H9 (cell line): ENCODE data around the gene KCNIP4. TPM values are rescaled to one million over a fixed set of nuclear protein-coding genes. Genes with fewer than 3 reads are reported as not detected.

Source experiments
- DNase-seq: peaks from one replicate; pipeline ENCODE4 v3.0.0-alpha.2; 2017
- H2AFZ ChIP-seq: one replicate; pipeline ENCODE4 v1.6.1; 2013; ENCODE audit warnings: mild to moderate bottlenecking, low read length, control low read depth, moderate library complexity
- H2AK5ac ChIP-seq: 2 replicates; pipeline ENCODE4 v1.6.1; 2013; ENCODE audit warnings: low read length, control low read depth, mixed read lengths; ENCODE audit not compliant: insufficient read length
- H2BK120ac ChIP-seq: one replicate; pipeline ENCODE4 v1.6.1; 2013; ENCODE audit warnings: low read depth, mild to moderate bottlenecking, low read length, control low read depth, inconsistent platforms; ENCODE audit not compliant: poor library complexity, severe bottlenecking
- H2BK12ac ChIP-seq: 2 replicates; pipeline ENCODE4 v1.6.1; 2013; ENCODE audit warnings: low read length, control low read depth, mixed read lengths, low read depth; ENCODE audit not compliant: insufficient read length
- H2BK15ac ChIP-seq: 2 replicates; pipeline ENCODE4 v1.6.1; 2013; ENCODE audit warnings: low read depth, low read length, control low read depth
- H2BK20ac ChIP-seq: one replicate; pipeline ENCODE4 v1.6.1; 2013; ENCODE audit warnings: low read depth, mild to moderate bottlenecking, low read length, control low read depth, inconsistent platforms; ENCODE audit not compliant: poor library complexity, severe bottlenecking
- H2BK5ac ChIP-seq: 2 replicates; pipeline ENCODE4 v1.6.1; 2013; ENCODE audit warnings: low read length, control low read depth, mixed read lengths; ENCODE audit not compliant: insufficient read length
- H3K14ac ChIP-seq: 2 replicates; pipeline ENCODE4 v1.6.1; 2013; ENCODE audit warnings: low read length, control low read depth; ENCODE audit not compliant: insufficient read depth
- H3K18ac ChIP-seq: 2 replicates; pipeline ENCODE4 v1.6.1; 2013; ENCODE audit warnings: low read depth, mild to moderate bottlenecking, mixed read lengths, low read length, control low read depth; ENCODE audit not compliant: insufficient read length
- H3K23ac ChIP-seq: 2 replicates; pipeline ENCODE4 v1.6.1; 2013; ENCODE audit warnings: low read length, control low read depth, mixed read lengths, low read depth; ENCODE audit not compliant: insufficient read length
- H3K23me2 ChIP-seq: 2 replicates; pipeline ENCODE4 v1.6.1; 2013; ENCODE audit warnings: low read depth, mild to moderate bottlenecking, mixed read lengths, low read length, control low read depth; ENCODE audit not compliant: insufficient read length, poor library complexity, severe bottlenecking
- H3K27ac ChIP-seq: 2 replicates; pipeline ENCODE4 v1.5.1; 2013; ENCODE audit warnings: low read length, control low read depth, mixed read lengths, low read depth; ENCODE audit not compliant: insufficient read length
- H3K27me3 ChIP-seq: 2 replicates; pipeline ENCODE4 v1.6.1; 2013; ENCODE audit warnings: low read length, control low read depth, inconsistent platforms; ENCODE audit not compliant: insufficient read depth
- H3K4ac ChIP-seq: 2 replicates; pipeline ENCODE4 v1.6.1; 2013; ENCODE audit warnings: low read depth, mild to moderate bottlenecking, control low read depth, inconsistent platforms, low read length, moderate library complexity
- H3K4me1 ChIP-seq: 2 replicates; pipeline ENCODE4 v1.6.1; 2013; ENCODE audit warnings: low read length, control low read depth, inconsistent platforms; ENCODE audit not compliant: insufficient read depth
- H3K4me2 ChIP-seq: 2 replicates; pipeline ENCODE4 v1.6.1; 2013; ENCODE audit warnings: low read length, control low read depth, mixed read lengths; ENCODE audit not compliant: insufficient read length, insufficient read depth
- H3K56ac ChIP-seq: 2 replicates; pipeline ENCODE4 v1.6.1; 2013; ENCODE audit warnings: low read depth, mild to moderate bottlenecking, mixed read lengths, low read length, control low read depth; ENCODE audit not compliant: insufficient read length
- H3K79me1 ChIP-seq: 2 replicates; pipeline ENCODE4 v1.6.1; 2013; ENCODE audit warnings: low read depth, mild to moderate bottlenecking, moderate library complexity, low read length, control low read depth, inconsistent platforms; ENCODE audit not compliant: insufficient read depth, poor library complexity, severe bottlenecking
- H3K79me2 ChIP-seq: 2 replicates; pipeline ENCODE4 v1.6.1; 2013; ENCODE audit warnings: low read length, control low read depth, inconsistent platforms; ENCODE audit not compliant: insufficient read depth
- H3K9ac ChIP-seq: 2 replicates; pipeline ENCODE4 v1.6.1; 2013; ENCODE audit warnings: low read length, control low read depth, mixed read lengths; ENCODE audit not compliant: insufficient read length; ENCODE audit errors: extremely low read depth
- H3K9me3 ChIP-seq: one replicate; pipeline ENCODE4 v1.6.1; 2013; ENCODE audit warnings: low read depth, low read length, inconsistent platforms; ENCODE audit not compliant: control insufficient read depth
- H3T11ph ChIP-seq: one replicate; pipeline ENCODE4 v1.6.1; 2013; ENCODE audit warnings: mild to moderate bottlenecking, low read length, control low read depth, inconsistent platforms
- H4K20me1 ChIP-seq: one replicate; pipeline ENCODE4 v1.6.1; 2013; ENCODE audit not compliant: control insufficient read depth, insufficient read length, insufficient read depth
- H4K5ac ChIP-seq: 2 replicates; pipeline ENCODE4 v1.6.1; 2013; ENCODE audit warnings: low read depth, mild to moderate bottlenecking, mixed read lengths, low read length, control low read depth; ENCODE audit not compliant: insufficient read length
- H4K8ac ChIP-seq: replicated peaks from 2 replicates; pipeline ENCODE4 v1.6.1; 2013; ENCODE audit warnings: low read length, control low read depth, mixed read lengths, low read depth; ENCODE audit not compliant: insufficient read length
- H4K91ac ChIP-seq: 2 replicates; pipeline ENCODE4 v1.6.1; 2013; ENCODE audit warnings: low read depth, mild to moderate bottlenecking, moderate library complexity, mixed read lengths, low read length, control low read depth; ENCODE audit not compliant: insufficient read length
- H3K27ac Mint-ChIP-seq, 3 experiments: 2 replicates in 2 of 3; 3 replicates in 1 of 3; pipeline ENCODE4 v1.8.0; 2020 to 2021; ENCODE audit warnings: mixed read lengths in 3 of 3, mild to moderate bottlenecking in 1 of 3, moderate library complexity in 1 of 3
- H3K27me3 Mint-ChIP-seq: 2 replicates; pipeline ENCODE4 v1.8.0; 2021; ENCODE audit warnings: low read depth, mild to moderate bottlenecking, moderate library complexity, mixed read lengths
- H3K36me3 Mint-ChIP-seq, 3 experiments: 2 replicates in 2 of 3; 3 replicates in 1 of 3; pipeline ENCODE4 v1.8.0; 2020 to 2021; ENCODE audit warnings: low read depth in 3 of 3, mixed read lengths in 3 of 3; ENCODE audit not compliant: insufficient read depth in 1 of 3
- H3K4me1 Mint-ChIP-seq, 2 experiments: 2 replicates each; pipeline ENCODE4 v1.8.0; 2020; ENCODE audit warnings: mixed read lengths in 2 of 2
- H3K4me3 Mint-ChIP-seq, 2 experiments: 2 replicates in 1 of 2; 3 replicates in 1 of 2; pipeline ENCODE4 v1.8.0; 2020 to 2021; ENCODE audit warnings: mild to moderate bottlenecking in 2 of 2, mixed read lengths in 2 of 2, moderate library complexity in 1 of 2
- H3K9me3 Mint-ChIP-seq, 2 experiments: 2 replicates in 1 of 2; 3 replicates in 1 of 2; pipeline ENCODE4 v1.8.0; 2020; ENCODE audit warnings: mild to moderate bottlenecking in 2 of 2, mixed read lengths in 2 of 2, moderate library complexity in 1 of 2
- total RNA-seq: library from RNA; stranded (reverse); gene quantifications from 2 replicates; pipeline ENCODE4 v1.2.1, GENCODE V29; 2021
- TF ChIP-seq, protein P1 (sequence below): fragments of 200-600 bp; sonication (generic); conservative IDR thresholded peaks from 3 replicates; pipeline ENCODE4 v1.8.0; 2021; ENCODE audit warnings: antibody characterized with exemption, mild to moderate bottlenecking

The KCNIP4 gene
- total RNA-seq, 1 experiment from 2014 or later, result not detected

DNA sequence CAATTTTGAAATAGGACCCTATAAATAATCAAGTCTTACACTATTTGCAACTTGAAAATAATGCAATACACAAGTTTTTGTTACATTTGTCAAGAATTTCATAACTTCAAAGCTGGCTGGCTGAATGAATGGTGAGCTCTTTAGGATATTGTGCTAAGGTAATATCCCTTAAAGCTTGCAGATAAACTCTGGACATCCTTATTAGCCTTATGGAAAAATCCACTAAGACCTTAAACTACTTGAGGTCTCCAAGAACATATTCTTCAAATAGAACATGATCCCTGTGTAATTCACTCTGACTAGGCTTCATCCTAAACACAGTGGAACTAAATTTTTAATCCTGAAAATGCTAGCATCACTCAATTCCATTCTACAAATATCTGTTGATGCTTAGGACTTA, 1049.0 kb downstream of the KCNIP4 start:
- Mint-ChIP-seq H3K27me3 (no peaks in the 10 kb centered on the region), H3K27ac (no peak overlapping the region), H3K4me3 (no peak overlapping the region), H3K9me3 (no peaks in the 10 kb centered on the region), H3K4me1 (no peaks in the 10 kb centered on the region), H3K36me3 (no peaks in the 10 kb centered on the region)
- Histone ChIP-seq H2BK12ac (no peak overlapping the region), H3K18ac (no peak overlapping the region), H4K5ac (no peak overlapping the region), H3K23me2 (no peaks in the 10 kb centered on the region), H3K4ac (no peak overlapping the region), H2BK5ac (no peak overlapping the region), H2AFZ (no peak overlapping the region), H3K9me3 (no peaks in the 10 kb centered on the region), H3K23ac (no peak overlapping the region), H4K91ac (no peak overlapping the region), H2AK5ac (no peak overlapping the region), H2BK120ac (no peak overlapping the region), H3K4me1 (no peaks in the 10 kb centered on the region), H2BK15ac (no peak overlapping the region), H3K27ac (no peak overlapping the region), H4K8ac (no peak overlapping the region), H3K4me2 (no peak overlapping the region), H3K14ac (no peak overlapping the region), H2BK20ac (no peak overlapping the region), H3K56ac (no peak overlapping the region), H3K27me3 (no peaks in the 10 kb centered on the region), H3K79me2 (no peaks in the 10 kb centered on the region), H3K9ac (no peak overlapping the region), H3K79me1 (no peaks in the 10 kb centered on the region), H4K20me1 (no peaks in the 10 kb centered on the region), H3T11ph (no peak overlapping the region)
- TF ChIP-seq, protein P1, sequence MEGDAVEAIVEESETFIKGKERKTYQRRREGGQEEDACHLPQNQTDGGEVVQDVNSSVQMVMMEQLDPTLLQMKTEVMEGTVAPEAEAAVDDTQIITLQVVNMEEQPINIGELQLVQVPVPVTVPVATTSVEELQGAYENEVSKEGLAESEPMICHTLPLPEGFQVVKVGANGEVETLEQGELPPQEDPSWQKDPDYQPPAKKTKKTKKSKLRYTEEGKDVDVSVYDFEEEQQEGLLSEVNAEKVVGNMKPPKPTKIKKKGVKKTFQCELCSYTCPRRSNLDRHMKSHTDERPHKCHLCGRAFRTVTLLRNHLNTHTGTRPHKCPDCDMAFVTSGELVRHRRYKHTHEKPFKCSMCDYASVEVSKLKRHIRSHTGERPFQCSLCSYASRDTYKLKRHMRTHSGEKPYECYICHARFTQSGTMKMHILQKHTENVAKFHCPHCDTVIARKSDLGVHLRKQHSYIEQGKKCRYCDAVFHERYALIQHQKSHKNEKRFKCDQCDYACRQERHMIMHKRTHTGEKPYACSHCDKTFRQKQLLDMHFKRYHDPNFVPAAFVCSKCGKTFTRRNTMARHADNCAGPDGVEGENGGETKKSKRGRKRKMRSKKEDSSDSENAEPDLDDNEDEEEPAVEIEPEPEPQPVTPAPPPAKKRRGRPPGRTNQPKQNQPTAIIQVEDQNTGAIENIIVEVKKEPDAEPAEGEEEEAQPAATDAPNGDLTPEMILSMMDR, result no peak
- DNase-seq, result no peak
